GM23248 (cell line): ENCODE data around the gene REPS1. TPM values are rescaled to one million over a fixed set of nuclear protein-coding genes. Genes with fewer than 3 reads are reported as not detected.
"Not testable (repeated sequence)": the region's sequence is repeated elsewhere in the genome, so short reads cannot be mapped to it uniquely, and the experiment has no call there.

Source experiments
- DNase-seq: peaks from one replicate; pipeline ENCODE4 v3.0.0-alpha.2; 2015
- H2AFZ ChIP-seq: fragments of 200-600 bp; sonication (generic); 2 replicates; pipeline ENCODE4 v1.6.1; 2016; ENCODE audit warnings: antibody characterized with exemption
- H3F3A ChIP-seq: fragments of 200-600 bp; sonication (generic); 2 replicates; pipeline ENCODE4 v1.6.1; 2016; ENCODE audit warnings: mild to moderate bottlenecking, antibody characterized with exemption, mixed run types; ENCODE audit not compliant: insufficient read depth
- H3K27ac ChIP-seq: fragments of 200-600 bp; sonication (generic); 2 replicates; pipeline ENCODE4 v1.5.1; 2016; ENCODE audit warnings: mild to moderate bottlenecking
- H3K27me3 ChIP-seq: fragments of 200-600 bp; sonication (generic); replicated peaks from 2 replicates; pipeline ENCODE4 v1.6.1; 2016; ENCODE audit warnings: mild to moderate bottlenecking; ENCODE audit not compliant: insufficient read depth
- H3K36me3 ChIP-seq: fragments of 200-600 bp; sonication (generic); 2 replicates; pipeline ENCODE4 v1.6.1; 2016; ENCODE audit warnings: low read depth, mild to moderate bottlenecking
- H3K4me1 ChIP-seq: fragments of 200-600 bp; sonication (generic); 2 replicates; pipeline ENCODE4 v1.6.1; 2016; ENCODE audit warnings: mild to moderate bottlenecking; ENCODE audit not compliant: insufficient read depth
- H3K4me2 ChIP-seq: fragments of 200-600 bp; sonication (generic); one replicate; pipeline ENCODE4 v1.6.1; 2016; ENCODE audit warnings: mild to moderate bottlenecking; ENCODE audit not compliant: unreplicated experiment
- H3K4me3 ChIP-seq: fragments of 200-600 bp; sonication (generic); 2 replicates; pipeline ENCODE4 v1.5.1; 2016; ENCODE audit warnings: mild to moderate bottlenecking
- H3K79me2 ChIP-seq: fragments of 200-600 bp; sonication (generic); 2 replicates; pipeline ENCODE4 v1.6.1; 2016; ENCODE audit warnings: mild to moderate bottlenecking; ENCODE audit not compliant: insufficient read depth
- H3K9ac ChIP-seq: fragments of 200-600 bp; sonication (generic); 2 replicates; pipeline ENCODE4 v1.6.1; 2016; ENCODE audit warnings: mild to moderate bottlenecking
- H3K9me2 ChIP-seq: fragments of 200-600 bp; sonication (generic); 2 replicates; pipeline ENCODE4 v1.6.1; 2016; ENCODE audit warnings: mixed run types, mild to moderate bottlenecking, moderate library complexity; ENCODE audit not compliant: insufficient read depth
- H3K9me3 ChIP-seq: fragments of 200-600 bp; sonication (generic); one replicate; pipeline ENCODE4 v1.6.1; 2017; ENCODE audit warnings: low read depth
- H4K20me1 ChIP-seq: fragments of 200-600 bp; sonication (generic); 2 replicates; pipeline ENCODE4 v1.6.0; 2016; ENCODE audit not compliant: insufficient read depth
- EZH2 ChIP-seq: fragments of 200-600 bp; sonication (generic); IDR thresholded peaks from 2 replicates; pipeline ENCODE4 v1.6.1; 2018; ENCODE audit warnings: antibody characterized with exemption, mild to moderate bottlenecking; ENCODE audit not compliant: insufficient read depth, poor library complexity, severe bottlenecking
- EZH2phosphoT487 ChIP-seq: fragments of 200-600 bp; sonication (generic); IDR thresholded peaks from 2 replicates; pipeline ENCODE4 v1.6.1; 2018; ENCODE audit warnings: antibody characterized with exemption, moderate library complexity, mild to moderate bottlenecking, low read depth; ENCODE audit not compliant: insufficient read depth
- WGBS, 2 experiments: methylation state at CpG; one replicate each; pipeline ENCODE4 v1.1.6; 2015 to 2017; ENCODE audit warnings: low lambda C conversion rate in 2 of 2, low coverage in 1 of 2; ENCODE audit errors: missing lambda C conversion rate in 2 of 2; 5-methylcytosine and 5-hydroxymethylcytosine counted together
- in situ Hi-C: fragments of 300-500 bp; cut with MboI; formaldehyde crosslinking; loops from 2 replicates; pipeline ENCODE4 v1.15.0; 2020
- polyA plus RNA-seq: library from polyadenylated mRNA; unstranded; fragments of >200 nt; fragmentation: Nextera tagmentation; extraction: Ambion mirVana; gene quantifications from 2 replicates; pipeline ENCODE4 v1.2.1, GENCODE V29; 2016
- total RNA-seq: library from RNA; depleted of rRNA; stranded (reverse); fragments of >200 nt; shearing (Covaris generic); gene quantifications from 2 replicates; pipeline ENCODE4 v1.2.3, GENCODE V29; 2014

REPS1 gene
- total and polyA plus RNA-seq, 2 experiments from 2014 or later: 13.1 to 21.1 TPM

GRCh38 chr6:138944412-138944811 lies 43.6 kb downstream of the REPS1 start:
- Histone ChIP-seq H3K4me3 (no peak overlapping the region), H3K9ac (peak overlapping the region; percentile 9; the same call in 1 of the 2 replicates), H3K27me3 (no peaks in the 10 kb centered on the region), H3K36me3 (0 out of 2 replicates have a peak, but pooled peaks cover 6% of the 10 kb centered on the region), H2AFZ (no peak overlapping the region), H3K4me2 (no peak overlapping the region), H3F3A (no peaks in the 10 kb centered on the region), H3K4me1 (peaks cover 8% of the 10 kb centered on the region; the same call in 1 of the 2 replicates), H3K9me2 (no peaks in the 10 kb centered on the region), H3K9me3 (no peaks in the 10 kb centered on the region), H3K79me2 (peaks cover 42% of the 10 kb centered on the region), H3K27ac (peak overlapping the region; percentile 45), H4K20me1 (no peaks in the 10 kb centered on the region)
- WGBS, 2 experiments: 97% methylated on average over 1 of the region's 1 CpG
- peak; percentile 72 for DNase-seq
- in situ Hi-C loops: no loop called here
- no peak for TF ChIP-seq EZH2
- no peak for TF ChIP-seq EZH2phosphoT487

DNA sequence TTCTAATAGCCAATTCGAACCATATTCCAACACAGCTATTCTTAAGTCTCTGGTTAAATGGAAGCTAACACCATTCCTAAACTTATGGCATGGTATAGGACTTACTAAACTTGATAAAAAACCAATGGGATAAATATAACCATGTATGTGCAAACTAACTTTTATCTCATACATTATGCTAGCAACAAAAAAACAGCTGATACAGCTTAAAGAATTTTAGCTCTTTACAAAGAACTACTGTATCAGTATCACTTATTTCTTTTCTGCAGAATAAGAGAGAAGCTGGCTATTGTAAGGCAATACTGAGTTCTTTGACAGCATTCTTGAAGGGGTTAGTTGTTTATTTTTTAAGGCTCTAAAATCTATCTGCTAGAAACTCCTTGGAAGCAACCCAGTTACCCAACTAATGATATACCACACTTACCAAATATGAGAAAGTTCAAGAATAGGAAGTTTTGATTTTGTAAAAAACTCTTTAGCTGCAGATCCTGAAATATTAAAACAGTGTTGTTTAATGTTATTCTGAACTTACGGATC lies 44.9 kb downstream of the REPS1 start:
- WGBS, 2 experiments: 94 to 95% methylated on average over 2 of the region's 2 CpGs

GRCh38 chr6:138936873-138937272 lies 51.2 kb downstream of the REPS1 start:
- H3K9me2 ChIP-seq, H3K27ac ChIP-seq, H3K4me3 ChIP-seq, DNase-seq, H3K4me2 ChIP-seq, H3K79me2 ChIP-seq, H3K4me1 ChIP-seq, H3K9ac ChIP-seq, H3K36me3 ChIP-seq, H3K27me3 ChIP-seq, in situ Hi-C loops, H3F3A ChIP-seq, H3K9me3 ChIP-seq, H4K20me1 ChIP-seq, H2AFZ ChIP-seq: not testable (repeated sequence)
- 93 to 100% methylated on average over 1 of the region's 1 CpG for WGBS, 2 experiments

More for the DNA sequence above, 44.9 kb downstream of the REPS1 start:
- Histone ChIP-seq H3K9me3 (no peaks in the 10 kb centered on the region), H3K9ac (no peak overlapping the region), H3K9me2 (no peaks in the 10 kb centered on the region), H2AFZ (no peak overlapping the region), H3K4me1 (peaks cover 8% of the 10 kb centered on the region; the same call in 1 of the 2 replicates), H3K4me3 (no peak overlapping the region), H3K27ac (no peak overlapping the region), H3K36me3 (0 out of 2 replicates have a peak, but pooled peaks cover 6% of the 10 kb centered on the region), H3K4me2 (no peak overlapping the region), H3K79me2 (peaks cover 29% of the 10 kb centered on the region), H3F3A (no peaks in the 10 kb centered on the region), H4K20me1 (no peaks in the 10 kb centered on the region), H3K27me3 (no peaks in the 10 kb centered on the region)
- in situ Hi-C loops: no loop called here
- TF ChIP-seq EZH2 (no peak), EZH2phosphoT487 (no peak)
- no peak for DNase-seq

GRCh38 chr6:138931660-138932059 lies 56.4 kb downstream of the REPS1 start:
- H3K79me2 ChIP-seq: 0 out of 2 replicates have a peak, but pooled peaks cover 4% of the 10 kb centered on the region
- no peak for DNase-seq
- TF ChIP-seq EZH2 (no peak), EZH2phosphoT487 (no peak)
- H3K27ac ChIP-seq: no peak overlapping the region
- H3F3A ChIP-seq: no peaks in the 10 kb centered on the region
- H3K4me3 ChIP-seq: no peak overlapping the region
- no peak overlapping the region for H2AFZ ChIP-seq
- no peak overlapping the region for H3K9ac ChIP-seq
- no peaks in the 10 kb centered on the region for H3K27me3 ChIP-seq
- no peak overlapping the region for H3K4me2 ChIP-seq
- WGBS, 2 experiments: 96 to 100% methylated on average over 1 of the region's 1 CpG
- no peaks in the 10 kb centered on the region for H4K20me1 ChIP-seq
- no peaks in the 10 kb centered on the region for H3K9me2 ChIP-seq
- in situ Hi-C loops: no loop called here
- H3K36me3 ChIP-seq: peaks cover 30% of the 10 kb centered on the region
- H3K9me3 ChIP-seq: no peaks in the 10 kb centered on the region
- H3K4me1 ChIP-seq: no peaks in the 10 kb centered on the region

DNA sequence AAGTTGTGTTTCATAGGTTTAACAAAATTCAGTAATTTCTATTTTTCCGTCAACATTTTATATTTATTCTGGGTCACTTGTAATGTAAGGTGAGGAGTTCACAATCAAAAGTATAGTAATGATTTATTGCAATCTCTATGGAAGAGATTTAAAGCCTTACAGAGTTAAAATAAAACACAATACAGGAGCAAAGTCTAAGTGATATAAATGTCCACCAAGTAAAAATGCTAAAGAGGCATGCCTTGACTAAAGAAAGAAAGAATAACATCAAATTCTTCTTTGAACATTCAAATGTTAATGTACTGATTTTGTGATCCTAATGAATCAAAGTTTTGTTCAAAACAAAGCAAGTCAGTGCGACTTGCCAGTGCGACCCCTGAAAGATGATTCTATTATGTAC lies 61.5 kb downstream of the REPS1 start:
- Histone ChIP-seq H3K4me3 (no peak overlapping the region), H4K20me1 (no peaks in the 10 kb centered on the region), H3K79me2 (no peaks in the 10 kb centered on the region), H3K9me2 (no peaks in the 10 kb centered on the region), H3K4me2 (no peak overlapping the region), H3K36me3 (peaks cover 31% of the 10 kb centered on the region), H3K4me1 (no peaks in the 10 kb centered on the region), H3K9ac (no peak overlapping the region), H3F3A (no peaks in the 10 kb centered on the region), H2AFZ (no peak overlapping the region), H3K9me3 (no peaks in the 10 kb centered on the region), H3K27me3 (no peaks in the 10 kb centered on the region), H3K27ac (no peak overlapping the region)
- no peak for TF ChIP-seq EZH2phosphoT487
- no peak for TF ChIP-seq EZH2
- in situ Hi-C loops: no loop called here
- DNase-seq: no peak
- 71 to 77% methylated on average over 3 of the region's 3 CpGs for WGBS, 2 experiments
